Measurements from ENCODE around the gene GMCL2.

GMCL2 gene

GRCh38 chr5:178177569-178177968, 9.6 kb downstream of the GMCL2 start:
- H3K9me3 ChIP-seq (ENCODE audit: insufficient read depth, low read length), result no peaks in the 10 kb centered on the region
- no peaks in the 10 kb centered on the region for H3F3A ChIP-seq (ENCODE audit: insufficient read depth)
- no peaks in the 10 kb centered on the region for H3K36me3 ChIP-seq (ENCODE audit: low read length)
- no peak overlapping the region for H3K4me2 ChIP-seq (ENCODE audit: low read depth, low read length, poor library complexity, severe bottlenecking)
- H2AFZ ChIP-seq (ENCODE audit: low read depth, low read length, severe bottlenecking), result no peak overlapping the region
- no peak overlapping the region for H3K9ac ChIP-seq (ENCODE audit: low read length)
- H4K20me1 ChIP-seq (ENCODE audit: low read depth, low read length), result no peaks in the 10 kb centered on the region
- H3K27me3 ChIP-seq (ENCODE audit: low read length), result no peaks in the 10 kb centered on the region
- no peak overlapping the region for H3K27ac ChIP-seq (ENCODE audit: low read depth, low read length)
- H3K9me2 ChIP-seq (replicated peaks; ENCODE audit: insufficient read depth, low read length), result no peaks in the 10 kb centered on the region
- no peak overlapping the region for H3K4me3 ChIP-seq (ENCODE audit: insufficient read depth, low read length, poor library complexity, severe bottlenecking)
- TF ChIP-seq, protein P1, sequence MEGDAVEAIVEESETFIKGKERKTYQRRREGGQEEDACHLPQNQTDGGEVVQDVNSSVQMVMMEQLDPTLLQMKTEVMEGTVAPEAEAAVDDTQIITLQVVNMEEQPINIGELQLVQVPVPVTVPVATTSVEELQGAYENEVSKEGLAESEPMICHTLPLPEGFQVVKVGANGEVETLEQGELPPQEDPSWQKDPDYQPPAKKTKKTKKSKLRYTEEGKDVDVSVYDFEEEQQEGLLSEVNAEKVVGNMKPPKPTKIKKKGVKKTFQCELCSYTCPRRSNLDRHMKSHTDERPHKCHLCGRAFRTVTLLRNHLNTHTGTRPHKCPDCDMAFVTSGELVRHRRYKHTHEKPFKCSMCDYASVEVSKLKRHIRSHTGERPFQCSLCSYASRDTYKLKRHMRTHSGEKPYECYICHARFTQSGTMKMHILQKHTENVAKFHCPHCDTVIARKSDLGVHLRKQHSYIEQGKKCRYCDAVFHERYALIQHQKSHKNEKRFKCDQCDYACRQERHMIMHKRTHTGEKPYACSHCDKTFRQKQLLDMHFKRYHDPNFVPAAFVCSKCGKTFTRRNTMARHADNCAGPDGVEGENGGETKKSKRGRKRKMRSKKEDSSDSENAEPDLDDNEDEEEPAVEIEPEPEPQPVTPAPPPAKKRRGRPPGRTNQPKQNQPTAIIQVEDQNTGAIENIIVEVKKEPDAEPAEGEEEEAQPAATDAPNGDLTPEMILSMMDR (IDR thresholded peaks at IDR 0.05; ENCODE audit: insufficient read depth, low read length, poor library complexity, severe bottlenecking), result no peak
- TF ChIP-seq EZH2phosphoT487 (conservative IDR thresholded peaks at IDR 0.05; ENCODE audit: low read length), result no peak
- no peaks in the 10 kb centered on the region for H3K79me2 ChIP-seq (ENCODE audit: insufficient read depth, low read length)

- H3K9ac ChIP-seq (ENCODE audit: low read length), result no peak overlapping the region
- no peaks in the 10 kb centered on the region for H3K9me2 ChIP-seq (replicated peaks; ENCODE audit: insufficient read depth, low read length)
- H3K36me3 ChIP-seq (ENCODE audit: low read length), result no peaks in the 10 kb centered on the region
- no peak overlapping the region for H2AFZ ChIP-seq (ENCODE audit: low read depth, low read length, severe bottlenecking)
- no peaks in the 10 kb centered on the region for H3K79me2 ChIP-seq (ENCODE audit: insufficient read depth, low read length)
- H3K27ac ChIP-seq (ENCODE audit: low read depth, low read length), result no peak overlapping the region
- no peak overlapping the region for H3K4me3 ChIP-seq (ENCODE audit: insufficient read depth, low read length, poor library complexity, severe bottlenecking)
- H3K4me2 ChIP-seq (ENCODE audit: low read depth, low read length, poor library complexity, severe bottlenecking), result no peak overlapping the region
- no peaks in the 10 kb centered on the region for H3F3A ChIP-seq (ENCODE audit: insufficient read depth)
- TF ChIP-seq, protein P1 (IDR thresholded peaks at IDR 0.05; ENCODE audit: insufficient read depth, low read length, poor library complexity, severe bottlenecking), result no peak
- TF ChIP-seq EZH2phosphoT487 (conservative IDR thresholded peaks at IDR 0.05; ENCODE audit: low read length), result no peak
- no peaks in the 10 kb centered on the region for H3K27me3 ChIP-seq (ENCODE audit: low read length)
- H4K20me1 ChIP-seq (ENCODE audit: low read depth, low read length), result no peaks in the 10 kb centered on the region
- H3K9me3 ChIP-seq (ENCODE audit: insufficient read depth, low read length), result no peaks in the 10 kb centered on the region
Measured at GRCh38 chr5:178176791-178177190, 10.4 kb downstream of the GMCL2 start.

DNA sequence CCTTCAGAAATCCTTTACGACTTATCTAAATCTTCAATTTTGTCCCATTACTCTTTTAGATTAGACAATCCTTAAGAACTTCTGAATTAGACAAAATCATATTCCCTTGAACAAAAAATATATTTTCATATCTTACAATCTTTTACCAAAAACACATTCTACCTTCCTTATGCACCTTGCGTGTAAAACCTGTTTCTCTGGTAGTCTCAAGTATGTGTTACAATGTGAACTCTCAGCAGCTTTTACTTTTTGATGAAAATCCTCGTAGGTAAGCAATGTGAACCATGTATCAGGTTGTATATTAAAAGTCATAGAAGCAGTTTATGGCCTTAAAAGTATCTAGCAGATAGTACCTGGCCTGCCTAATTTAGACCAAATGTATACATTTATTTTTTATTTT, 12.7 kb downstream of the GMCL2 start:
- TF ChIP-seq EZH2phosphoT487 (conservative IDR thresholded peaks at IDR 0.05; ENCODE audit: low read length), result no peak
- TF ChIP-seq, protein P1 (IDR thresholded peaks at IDR 0.05; ENCODE audit: insufficient read depth, low read length, poor library complexity, severe bottlenecking), result no peak
- no peaks in the 10 kb centered on the region for H3K9me2 ChIP-seq (replicated peaks; ENCODE audit: insufficient read depth, low read length)
- H2AFZ ChIP-seq (ENCODE audit: low read depth, low read length, severe bottlenecking), result no peak overlapping the region
- H3K4me3 ChIP-seq (ENCODE audit: insufficient read depth, low read length, poor library complexity, severe bottlenecking), result no peak overlapping the region
- H3K27ac ChIP-seq (ENCODE audit: low read depth, low read length), result no peak overlapping the region
- no peaks in the 10 kb centered on the region for H3K9me3 ChIP-seq (ENCODE audit: insufficient read depth, low read length)
- H3K4me2 ChIP-seq (ENCODE audit: low read depth, low read length, poor library complexity, severe bottlenecking), result no peak overlapping the region
- H3F3A ChIP-seq (ENCODE audit: insufficient read depth), result no peaks in the 10 kb centered on the region
- H3K79me2 ChIP-seq (ENCODE audit: insufficient read depth, low read length), result no peaks in the 10 kb centered on the region
- no peak overlapping the region for H3K9ac ChIP-seq (ENCODE audit: low read length)
- no peaks in the 10 kb centered on the region for H3K27me3 ChIP-seq (ENCODE audit: low read length)
- H3K36me3 ChIP-seq (ENCODE audit: low read length), result no peaks in the 10 kb centered on the region
- H4K20me1 ChIP-seq (ENCODE audit: low read depth, low read length), result no peaks in the 10 kb centered on the region
